Thoracic aorta (tissue), 2 donors: Measurements from ENCODE around the gene ADAP2. TPM values are rescaled to one million over a fixed set of nuclear protein-coding genes. Genes with fewer than 3 reads are reported as not detected.

Experiments used
- ATAC-seq: fragments of 150-250 bp; one replicate; pipeline ENCODE4 v1.8.0; 2017; ENCODE audit warnings: low read depth; ENCODE audit not compliant: insufficient number of reproducible peaks, low FRiP score
- DNase-seq: peaks from one replicate; pipeline ENCODE4 v3.0.0-alpha.2; 2020; ENCODE audit warnings: low spot score
- H3K27ac ChIP-seq, 2 donors: fragments of 200-600 bp; sonication (generic); 1 replicate in 1 of 2; 2 replicates in 1 of 2; pipeline ENCODE4 v1.5.1; 2016; ENCODE audit warnings: mild to moderate bottlenecking in 2 of 2, moderate library complexity in 2 of 2
- H3K27me3 ChIP-seq: fragments of 200-600 bp; sonication (generic); replicated peaks from 2 replicates; pipeline ENCODE4 v1.6.0; 2016; ENCODE audit warnings: mild to moderate bottlenecking; ENCODE audit not compliant: insufficient read depth
- H3K36me3 ChIP-seq: fragments of 200-600 bp; sonication (generic); one replicate; pipeline ENCODE4 v1.5.1; 2016
- H3K4me1 ChIP-seq, 2 donors: fragments of 200-600 bp; sonication (generic); 1 replicate in 1 of 2; 2 replicates in 1 of 2; pipeline versions ENCODE4 v1.5.1 to v1.6.0; 2016; ENCODE audit warnings: low read depth in 2 of 2, mild to moderate bottlenecking in 1 of 2; ENCODE audit not compliant: control insufficient read depth in 1 of 2
- H3K4me3 ChIP-seq: fragments of 200-600 bp; sonication (generic); 2 replicates; pipeline ENCODE4 v1.5.1; 2016; ENCODE audit warnings: mild to moderate bottlenecking
- H3K9me3 ChIP-seq: fragments of 200-600 bp; sonication (generic); 2 replicates; pipeline ENCODE4 v1.5.1; 2016
- total RNA-seq, 2 donors: library from RNA; depleted of rRNA; stranded (reverse); fragments of >200 nt; gene quantifications; one replicate each; pipeline versions ENCODE4 v1.1.0 to v1.2.3, GENCODE V29; 2016
- TF ChIP-seq, protein P1 (sequence below): fragments of 200-600 bp; sonication (generic); IDR thresholded peaks from one replicate; pipeline ENCODE4 v1.5.1; 2019; ENCODE audit warnings: antibody characterized with exemption

The ADAP2 gene, protein sequence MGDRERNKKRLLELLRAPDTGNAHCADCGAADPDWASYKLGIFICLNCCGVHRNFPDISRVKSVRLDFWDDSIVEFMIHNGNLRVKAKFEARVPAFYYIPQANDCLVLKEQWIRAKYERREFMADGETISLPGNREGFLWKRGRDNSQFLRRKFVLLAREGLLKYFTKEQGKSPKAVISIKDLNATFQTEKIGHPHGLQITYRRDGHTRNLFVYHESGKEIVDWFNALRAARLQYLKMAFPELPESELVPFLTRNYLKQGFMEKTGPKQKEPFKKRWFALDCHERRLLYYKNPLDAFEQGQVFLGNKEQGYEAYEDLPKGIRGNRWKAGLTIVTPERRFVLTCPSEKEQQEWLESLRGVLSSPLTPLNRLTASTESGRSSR
- total RNA-seq: 10 to 100 TPM; 38.3 to 69.2 TPM

DNA sequence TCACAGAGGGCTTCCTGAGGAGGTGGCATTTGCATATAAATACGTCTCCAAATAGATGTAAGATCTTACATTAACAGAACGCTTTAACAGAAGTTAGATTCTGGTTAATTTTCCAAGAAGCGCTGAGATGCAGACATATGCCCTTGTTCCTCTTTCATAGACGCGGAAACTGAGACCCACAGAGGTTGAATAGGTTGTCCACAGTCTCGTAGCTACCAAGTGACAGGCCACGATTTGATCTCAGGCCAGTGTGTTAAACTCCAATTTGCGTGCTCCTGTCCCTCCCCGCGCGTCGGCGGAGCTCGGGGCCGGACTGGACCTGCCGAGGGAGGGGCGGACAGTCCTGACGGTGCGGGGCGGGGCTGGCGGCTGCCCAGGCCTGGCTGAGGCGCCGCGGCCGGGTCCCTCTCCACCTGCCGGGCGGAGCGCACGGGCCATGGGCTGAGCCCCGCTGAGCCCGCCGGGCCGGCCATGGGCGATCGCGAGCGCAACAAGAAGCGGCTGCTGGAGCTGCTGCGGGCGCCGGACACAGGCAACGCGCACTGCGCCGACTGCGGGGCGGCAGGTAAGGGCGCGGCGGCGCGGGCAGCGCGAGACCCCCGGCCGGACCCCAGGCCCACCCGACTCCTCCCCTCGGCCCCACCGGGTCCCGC, at the start of gene ADAP2:
Gene ADAP2, plus strand, starts transcription at position 402 of the 653 bp plus-strand sequence. Its CDS starts 70 bp downstream, at position 472.
- Histone ChIP-seq H3K9me3 (no peaks in the 10 kb centered on the region), H3K27me3 (no peaks in the 10 kb centered on the region), H3K27ac (no peak within 1 kb of the TSS), H3K36me3 (no peaks in the 10 kb centered on the region), H3K4me3 (peak within 1 kb of the TSS; percentile 74), H3K4me1 (peaks cover 10 to 17% of the 10 kb centered on the region in 2 donors)
- ATAC-seq: no peak
- TF ChIP-seq, protein P1, sequence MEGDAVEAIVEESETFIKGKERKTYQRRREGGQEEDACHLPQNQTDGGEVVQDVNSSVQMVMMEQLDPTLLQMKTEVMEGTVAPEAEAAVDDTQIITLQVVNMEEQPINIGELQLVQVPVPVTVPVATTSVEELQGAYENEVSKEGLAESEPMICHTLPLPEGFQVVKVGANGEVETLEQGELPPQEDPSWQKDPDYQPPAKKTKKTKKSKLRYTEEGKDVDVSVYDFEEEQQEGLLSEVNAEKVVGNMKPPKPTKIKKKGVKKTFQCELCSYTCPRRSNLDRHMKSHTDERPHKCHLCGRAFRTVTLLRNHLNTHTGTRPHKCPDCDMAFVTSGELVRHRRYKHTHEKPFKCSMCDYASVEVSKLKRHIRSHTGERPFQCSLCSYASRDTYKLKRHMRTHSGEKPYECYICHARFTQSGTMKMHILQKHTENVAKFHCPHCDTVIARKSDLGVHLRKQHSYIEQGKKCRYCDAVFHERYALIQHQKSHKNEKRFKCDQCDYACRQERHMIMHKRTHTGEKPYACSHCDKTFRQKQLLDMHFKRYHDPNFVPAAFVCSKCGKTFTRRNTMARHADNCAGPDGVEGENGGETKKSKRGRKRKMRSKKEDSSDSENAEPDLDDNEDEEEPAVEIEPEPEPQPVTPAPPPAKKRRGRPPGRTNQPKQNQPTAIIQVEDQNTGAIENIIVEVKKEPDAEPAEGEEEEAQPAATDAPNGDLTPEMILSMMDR: no peak
- DNase-seq: no peak

DNA sequence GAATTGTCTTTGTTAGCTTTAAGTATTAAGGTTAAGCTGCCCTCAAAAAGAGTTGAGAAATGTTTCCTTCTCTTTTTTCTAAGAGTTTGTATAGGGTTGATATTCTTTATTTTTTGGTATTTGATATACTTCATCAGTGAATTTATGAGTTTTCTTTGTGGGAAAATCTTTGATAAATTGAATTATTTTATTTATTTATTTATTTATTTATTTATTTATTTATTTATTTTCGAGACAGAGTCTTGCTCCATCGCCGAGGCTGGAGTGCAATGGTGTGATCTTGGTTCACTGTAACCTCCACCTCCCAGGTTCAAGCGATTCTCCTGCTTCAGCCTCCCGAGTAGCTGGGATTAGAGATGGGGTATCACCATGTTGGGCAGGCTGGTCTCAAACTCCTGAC, 35.6 kb upstream of the ADAP2 start:
- Histone ChIP-seq H3K4me1 (no peaks in the 10 kb centered on the region), H3K36me3 (no peaks in the 10 kb centered on the region), H3K4me3 (no peak overlapping the region), H3K27me3 (no peaks in the 10 kb centered on the region), H3K27ac (no peak overlapping the region), H3K9me3 (no peaks in the 10 kb centered on the region)
- TF ChIP-seq, protein P1: no peak
- DNase-seq (no peak), ATAC-seq (no peak)

DNA sequence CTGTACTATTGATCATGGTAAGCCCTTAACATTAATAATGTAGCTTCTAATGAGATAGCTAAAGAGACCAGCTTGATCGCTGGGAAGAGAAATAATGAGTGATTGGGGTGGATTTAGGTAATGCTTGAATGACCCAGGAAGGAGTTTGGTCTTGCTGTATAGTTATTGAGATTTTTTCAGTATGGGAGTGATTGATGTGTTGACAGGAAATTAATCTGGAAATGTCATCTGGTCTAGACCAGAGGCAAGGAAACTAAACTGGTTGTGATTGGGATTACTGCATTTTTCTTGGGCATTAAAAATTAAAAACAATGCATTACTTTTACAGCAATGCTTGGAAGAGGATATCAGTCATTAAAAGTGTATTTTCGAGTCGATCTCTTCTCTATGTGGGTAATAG, 27.5 kb upstream of the ADAP2 start:
- DNase-seq: no peak
- TF ChIP-seq, protein P1: no peak
- Histone ChIP-seq H3K9me3 (no peaks in the 10 kb centered on the region), H3K36me3 (peaks cover 5% of the 10 kb centered on the region), H3K4me3 (no peak overlapping the region), H3K27ac (no peak overlapping the region), H3K27me3 (no peaks in the 10 kb centered on the region), H3K4me1 (no peaks in the 10 kb centered on the region)
- ATAC-seq: no peak

DNA sequence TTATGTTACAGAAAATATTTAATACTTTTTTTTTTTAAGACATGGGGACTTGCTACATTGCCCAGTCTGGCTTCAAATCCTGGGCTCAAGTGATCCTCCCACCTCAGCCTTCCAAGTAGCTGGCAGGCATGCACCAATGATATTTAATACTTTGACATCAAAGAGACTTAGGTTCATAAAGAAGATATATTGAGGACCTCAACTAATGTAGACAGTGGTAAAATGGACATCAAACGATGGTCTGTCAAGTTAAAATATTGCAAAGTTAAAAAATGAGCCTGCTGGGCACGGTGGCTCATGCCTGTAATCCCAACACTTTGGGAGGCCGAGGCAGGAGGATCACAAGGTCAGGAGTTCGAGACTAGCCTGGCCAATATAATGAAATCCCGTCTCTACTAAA, 24.4 kb upstream of the ADAP2 start:
- no peak for DNase-seq
- Histone ChIP-seq H3K4me3 (no peak overlapping the region), H3K4me1 (no peaks in the 10 kb centered on the region), H3K27ac (no peak overlapping the region), H3K36me3 (peaks cover 9% of the 10 kb centered on the region), H3K9me3 (no peaks in the 10 kb centered on the region), H3K27me3 (no peaks in the 10 kb centered on the region)
- TF ChIP-seq, protein P1: no peak
- ATAC-seq: no peak

DNA sequence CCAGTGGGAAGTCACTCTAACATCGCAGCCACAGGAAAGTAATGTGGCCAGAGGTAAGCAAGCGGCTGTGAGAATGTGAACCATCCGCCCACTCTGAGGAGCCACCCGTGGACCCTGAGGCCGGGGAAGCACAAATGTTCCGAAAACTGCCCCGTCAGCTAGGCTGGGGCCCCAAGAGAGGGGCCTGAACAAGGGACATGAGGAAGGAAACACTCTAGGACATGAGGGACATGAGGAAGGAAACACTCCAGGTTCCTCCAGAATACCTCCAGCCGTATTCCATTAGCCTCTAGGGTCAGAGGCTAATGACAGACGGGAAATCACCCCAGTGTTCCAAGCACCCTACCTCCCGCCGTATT, 16.0 kb upstream of the ADAP2 start:
- Histone ChIP-seq H3K27me3 (no peaks in the 10 kb centered on the region), H3K4me1 (peaks cover 13 to 22% of the 10 kb centered on the region in 2 donors), H3K36me3 (peaks cover 5% of the 10 kb centered on the region), H3K4me3 (peak overlapping the region; percentile 91), H3K27ac (peak overlapping the region; percentile 77 to 85), H3K9me3 (no peaks in the 10 kb centered on the region)
- ATAC-seq (no peak), DNase-seq (no peak)
- TF ChIP-seq, protein P1: no peak
